Measurements from ENCODE around the gene RMP24.
"Not testable (repeated sequence)": the region's sequence is repeated elsewhere in the genome, so short reads cannot be mapped to it uniquely, and the experiment has no call there.

RMP24 gene

GRCh38 chr18:35964319-35964718, 8.2 kb upstream of the RMP24 start:
- Histone ChIP-seq H3K27me3 (ENCODE audit: insufficient read depth, low read length) (no peaks in the 10 kb centered on the region), H3K9me3 (ENCODE audit: control insufficient read depth, low read depth, low read length) (no peaks in the 10 kb centered on the region), H2BK20ac (ENCODE audit: low read depth, low read length, poor library complexity, severe bottlenecking) (no peak overlapping the region), H4K8ac (replicated peaks; ENCODE audit: insufficient read length, low read depth, low read length) (no peak overlapping the region), H2AFZ (ENCODE audit: low read length) (no peak overlapping the region), H3K56ac (ENCODE audit: insufficient read length, low read depth, low read length) (no peak overlapping the region), H2BK120ac (ENCODE audit: low read depth, low read length, poor library complexity, severe bottlenecking) (no peak overlapping the region), H3K14ac (ENCODE audit: insufficient read depth, low read length) (no peak overlapping the region), H3K79me2 (ENCODE audit: insufficient read depth, low read length) (no peaks in the 10 kb centered on the region), H3K27ac (ENCODE audit: insufficient read length, low read depth, low read length) (no peak overlapping the region), H3K4me1 (ENCODE audit: insufficient read depth, low read length) (no peaks in the 10 kb centered on the region), H2AK5ac (ENCODE audit: insufficient read length, low read length) (no peak overlapping the region), H2BK12ac (ENCODE audit: insufficient read length, low read depth, low read length) (no peak overlapping the region), H3K4me2 (ENCODE audit: insufficient read depth, insufficient read length, low read length) (no peak overlapping the region), H2BK5ac (ENCODE audit: insufficient read length, low read length) (no peak overlapping the region), H3T11ph (ENCODE audit: low read length) (no peak overlapping the region), H4K91ac (ENCODE audit: insufficient read length, low read depth, low read length) (no peak overlapping the region), H3K23ac (ENCODE audit: insufficient read length, low read depth, low read length) (no peak overlapping the region), H3K79me1 (ENCODE audit: insufficient read depth, low read depth, low read length, poor library complexity, severe bottlenecking) (no peaks in the 10 kb centered on the region), H4K20me1 (ENCODE audit: control insufficient read depth, insufficient read depth, insufficient read length) (no peaks in the 10 kb centered on the region), H3K23me2 (ENCODE audit: insufficient read length, low read depth, low read length, poor library complexity, severe bottlenecking) (no peaks in the 10 kb centered on the region), H4K5ac (ENCODE audit: insufficient read length, low read depth, low read length) (no peak overlapping the region), H3K9ac (ENCODE audit: extremely low read depth, insufficient read length, low read length) (no peak overlapping the region), H3K4ac (ENCODE audit: low read depth, low read length) (no peak overlapping the region), H2BK15ac (ENCODE audit: low read depth, low read length) (no peak overlapping the region), H3K18ac (ENCODE audit: insufficient read length, low read depth, low read length) (no peak overlapping the region)
- Mint-ChIP-seq H3K9me3 (peaks cover 14 to 24% of the 10 kb centered on the region in 2 experiments), H3K27me3 (ENCODE audit: low read depth) (peaks cover 5% of the 10 kb centered on the region; the same call in 1 of the 2 replicates), H3K36me3 (ENCODE audit: insufficient read depth in 1 of 3, low read depth in 3 of 3) (peaks cover 0 to 13% (median 10%) of the 10 kb centered on the region in 3 experiments; a peak in 6 of 7 replicates), H3K4me3 (no peak overlapping the region), H3K27ac (no peak overlapping the region), H3K4me1 (peaks cover 0 to 3% of the 10 kb centered on the region in 2 experiments; a peak in 1 of 4 replicates)
- DNase-seq: no peak
- no peak for TF ChIP-seq CTCF (conservative IDR thresholded peaks at IDR 0.05)

- not testable (repeated sequence) for H3K4me3 Mint-ChIP-seq; H3K9ac ChIP-seq (ENCODE audit: extremely low read depth, insufficient read length, low read length); H3K4ac ChIP-seq (ENCODE audit: low read depth, low read length); H3K56ac ChIP-seq (ENCODE audit: insufficient read length, low read depth, low read length); H3K23ac ChIP-seq (ENCODE audit: insufficient read length, low read depth, low read length); H4K5ac ChIP-seq (ENCODE audit: insufficient read length, low read depth, low read length); H2AK5ac ChIP-seq (ENCODE audit: insufficient read length, low read length); H3K79me1 ChIP-seq (ENCODE audit: insufficient read depth, low read depth, low read length, poor library complexity, severe bottlenecking); H2BK120ac ChIP-seq (ENCODE audit: low read depth, low read length, poor library complexity, severe bottlenecking); H4K20me1 ChIP-seq (ENCODE audit: control insufficient read depth, insufficient read depth, insufficient read length); H3K4me2 ChIP-seq (ENCODE audit: insufficient read depth, insufficient read length, low read length); H3K27me3 Mint-ChIP-seq (ENCODE audit: low read depth); H2BK20ac ChIP-seq (ENCODE audit: low read depth, low read length, poor library complexity, severe bottlenecking); H2AFZ ChIP-seq (ENCODE audit: low read length); DNase-seq; H3K36me3 Mint-ChIP-seq (ENCODE audit: insufficient read depth in 1 of 3, low read depth in 3 of 3); H3K9me3 Mint-ChIP-seq; H3K23me2 ChIP-seq (ENCODE audit: insufficient read length, low read depth, low read length, poor library complexity, severe bottlenecking); H2BK5ac ChIP-seq (ENCODE audit: insufficient read length, low read length); H3K18ac ChIP-seq (ENCODE audit: insufficient read length, low read depth, low read length); H3K79me2 ChIP-seq (ENCODE audit: insufficient read depth, low read length); H4K91ac ChIP-seq (ENCODE audit: insufficient read length, low read depth, low read length); H3T11ph ChIP-seq (ENCODE audit: low read length); H3K27ac ChIP-seq (ENCODE audit: insufficient read length, low read depth, low read length); H2BK15ac ChIP-seq (ENCODE audit: low read depth, low read length); H3K27ac Mint-ChIP-seq; H4K8ac ChIP-seq (replicated peaks; ENCODE audit: insufficient read length, low read depth, low read length); H3K4me1 ChIP-seq (ENCODE audit: insufficient read depth, low read length); H3K9me3 ChIP-seq (ENCODE audit: control insufficient read depth, low read depth, low read length); H3K14ac ChIP-seq (ENCODE audit: insufficient read depth, low read length); H2BK12ac ChIP-seq (ENCODE audit: insufficient read length, low read depth, low read length); H3K27me3 ChIP-seq (ENCODE audit: insufficient read depth, low read length)
- WGBS (ENCODE audit: extremely low coverage, insufficient read length, low lambda C conversion rate): no CpG with 5 or more reads among the region's 4 CpGs
- peaks cover 8 to 11% of the 10 kb centered on the region in 2 experiments for H3K4me1 Mint-ChIP-seq
Observed at GRCh38 chr18:35967866-35968265, 4.6 kb upstream of the RMP24 start.

Measured in H9 (cell line).